ENCODE measurements around the gene FAM32A.

FAM32A gene

DNA sequence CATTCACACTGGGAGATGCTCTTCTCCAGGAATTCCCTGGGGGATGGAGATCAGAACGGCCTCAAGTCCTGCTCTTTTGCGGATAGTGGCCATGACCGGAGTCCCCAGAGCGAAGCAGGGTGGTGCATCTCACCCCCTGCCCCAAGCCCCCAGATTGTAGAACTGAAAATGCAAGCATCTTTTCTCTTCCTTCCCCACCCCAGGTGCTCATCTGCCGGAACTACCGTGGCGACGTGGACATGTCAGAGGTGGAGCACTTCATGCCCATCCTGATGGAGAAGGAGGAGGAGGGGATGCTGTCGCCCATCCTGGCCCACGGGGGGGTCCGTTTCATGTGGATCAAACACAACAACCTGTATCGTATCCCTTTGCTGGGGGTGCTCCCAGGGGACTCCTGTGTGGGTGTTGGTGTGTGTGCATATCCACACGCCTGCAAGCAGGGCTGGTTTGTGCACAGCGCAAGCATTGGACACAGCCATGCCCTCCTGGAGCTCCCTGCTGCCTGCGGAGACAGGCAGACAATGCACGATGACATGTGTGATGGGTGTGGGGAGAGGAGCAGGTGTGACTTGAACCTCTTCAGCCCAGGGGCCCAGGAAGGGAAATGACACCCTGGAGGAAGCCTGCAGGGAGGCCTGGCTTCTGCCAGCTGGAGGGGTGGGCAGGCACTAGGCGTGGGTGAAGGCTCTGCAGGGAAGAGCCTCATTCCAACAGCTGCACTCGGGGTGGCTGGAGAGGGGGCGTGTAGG, 18.2 kb downstream of the FAM32A start:
- DNase-seq: no peak

DNA sequence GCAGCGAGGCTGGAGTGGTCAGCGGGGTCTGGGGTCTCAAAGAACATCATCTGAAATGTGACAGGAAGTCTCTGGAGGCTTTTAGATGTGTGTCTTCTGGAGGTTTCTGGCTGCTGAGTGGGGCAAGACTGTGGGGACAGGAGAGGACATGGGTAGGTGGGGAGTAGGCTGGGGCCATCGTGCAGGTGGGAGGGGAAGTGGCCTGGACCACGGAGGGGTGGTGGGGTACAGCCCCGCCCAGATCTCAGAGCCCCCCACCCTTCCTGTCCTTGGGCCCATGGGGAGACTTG, 18.7 kb downstream of the FAM32A start:
- DNase-seq: no peak

DNA sequence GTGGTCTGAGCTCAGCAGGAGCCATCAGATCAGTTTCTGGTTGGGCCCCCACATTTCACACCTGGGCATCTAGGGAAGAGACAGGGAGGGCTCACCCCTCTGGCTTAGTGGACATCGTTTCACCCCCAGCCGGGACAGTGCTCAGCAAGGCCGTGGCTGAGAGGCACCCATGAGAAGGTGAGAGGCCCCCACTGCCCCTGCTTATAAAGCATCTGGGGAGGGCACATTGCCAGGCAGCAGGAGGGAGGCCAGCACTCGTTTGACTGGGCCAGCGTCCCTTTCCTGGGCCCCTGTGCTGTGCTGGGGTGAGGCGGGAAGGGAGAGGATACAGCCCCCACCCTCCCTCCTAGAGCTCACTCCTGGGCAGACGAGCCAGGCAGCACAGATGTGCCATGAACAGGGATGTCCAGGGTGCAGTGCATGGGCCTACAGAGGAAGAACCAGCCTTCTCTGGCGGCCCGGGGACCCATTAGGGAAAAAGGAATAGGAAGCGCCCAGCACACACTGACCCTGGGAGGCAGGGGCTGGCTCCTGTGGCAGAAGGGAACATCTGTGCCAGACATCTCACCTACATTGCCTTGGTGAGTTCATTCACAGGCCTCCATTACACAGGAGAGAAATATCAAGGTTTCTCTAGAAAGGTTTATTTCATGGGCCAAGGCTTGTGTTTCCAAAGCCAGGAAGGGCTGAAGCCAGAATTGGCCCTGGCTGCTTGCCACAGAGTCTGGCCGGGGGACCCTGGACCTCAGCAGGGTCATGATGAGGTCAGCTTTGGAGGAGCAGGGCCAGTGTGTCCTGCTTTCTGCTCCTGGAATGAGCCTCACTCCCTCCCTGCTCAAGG, 20.2 kb downstream of the FAM32A start:
- DNase-seq: no peak

DNA sequence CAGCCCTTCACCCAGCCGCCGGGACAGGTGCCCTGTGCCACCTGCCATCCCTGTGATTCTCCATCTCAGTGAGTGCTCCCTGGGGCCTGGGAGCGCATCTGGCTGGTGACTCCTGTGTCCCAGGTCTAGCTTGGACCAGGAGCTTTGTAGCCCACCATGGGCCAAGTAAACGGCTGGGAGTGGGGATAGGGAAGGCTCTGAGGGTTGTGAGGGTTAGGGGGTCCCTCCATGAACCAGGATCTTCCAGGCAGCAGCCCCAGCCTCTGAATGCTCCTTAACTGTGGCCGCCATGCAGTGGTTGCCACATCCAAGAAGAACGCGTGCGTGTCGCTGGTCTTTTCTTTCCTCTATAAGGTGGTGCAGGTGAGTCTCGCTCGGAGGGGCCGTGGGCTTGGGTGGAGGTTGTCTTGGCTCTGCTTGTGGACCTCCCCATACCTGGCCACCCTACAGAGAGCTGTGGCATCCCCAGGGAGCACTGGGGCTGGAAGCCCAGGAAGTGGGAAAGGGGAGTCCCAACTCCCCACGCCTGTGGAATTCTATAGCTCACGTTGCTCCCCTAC, 20.9 kb downstream of the FAM32A start:
- DNase-seq: no peak

DNA sequence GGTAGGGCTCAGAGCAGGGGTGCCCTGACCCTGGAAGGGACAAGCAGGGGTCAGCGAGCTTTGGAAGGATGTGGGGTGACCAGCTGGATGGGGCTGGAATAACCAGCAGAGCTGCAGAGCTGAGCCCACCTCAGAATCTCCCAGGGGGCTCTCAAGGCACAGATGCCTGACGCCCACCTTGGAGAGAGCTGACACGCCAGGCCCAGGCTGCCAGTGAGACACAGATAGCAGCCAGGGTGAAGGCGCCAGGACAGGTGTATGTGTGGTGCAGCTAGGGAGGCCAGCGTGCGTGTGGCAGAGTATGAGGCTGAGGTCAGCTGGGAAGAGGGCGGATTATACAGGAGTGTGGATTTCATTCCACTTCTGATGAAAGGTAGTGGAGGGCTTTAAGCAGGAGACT, 21.4 kb downstream of the FAM32A start:
- no peak for DNase-seq

DNA sequence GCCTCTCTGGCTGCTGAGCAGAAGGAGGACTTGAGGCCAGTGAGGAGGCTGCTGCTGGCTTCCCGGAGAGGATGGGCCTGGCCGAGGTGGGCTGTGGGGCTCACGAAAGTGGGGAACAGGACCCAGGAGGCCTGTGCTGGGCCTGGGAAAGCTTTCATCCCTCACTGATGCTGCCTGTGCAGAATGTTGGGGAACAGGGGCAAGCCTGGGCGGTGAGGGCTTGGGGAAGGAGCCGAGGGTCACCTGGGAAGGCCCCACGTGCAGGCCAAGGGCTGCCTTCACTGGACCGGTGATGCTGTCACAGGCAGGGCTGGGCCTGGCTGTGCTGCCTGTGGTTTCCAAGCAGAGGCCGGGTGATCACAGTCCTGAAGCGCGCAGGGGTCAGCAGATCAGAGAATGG, 21.9 kb downstream of the FAM32A start:
- no peak for DNase-seq

DNA sequence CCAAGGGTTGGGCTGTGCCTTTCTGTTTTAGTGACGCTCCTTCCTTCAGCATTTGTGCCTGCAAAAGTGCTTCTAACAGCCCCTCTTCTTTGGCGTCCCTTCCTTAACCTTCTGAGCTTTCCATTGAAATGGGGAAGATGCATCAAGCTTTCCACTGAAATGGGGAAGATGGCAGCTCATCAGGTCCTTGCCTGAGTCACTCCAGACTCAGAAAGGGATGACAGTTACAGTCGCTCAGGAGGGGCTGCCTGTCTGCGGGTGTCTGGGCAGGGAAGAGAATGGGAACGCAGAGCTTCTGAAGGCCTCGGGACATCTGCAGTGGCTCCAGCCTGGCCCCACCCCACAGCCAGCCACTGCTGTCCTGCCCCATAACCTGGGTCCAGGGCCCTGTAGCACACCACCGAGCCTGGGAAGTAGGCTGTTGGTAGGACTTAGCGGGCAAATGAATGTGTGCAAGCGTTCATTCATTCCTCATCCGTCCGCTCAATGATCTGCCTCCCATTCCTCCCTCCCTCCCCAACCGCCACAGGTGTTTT, 22.3 kb downstream of the FAM32A start:
- peak; percentile 7 for DNase-seq

DNA sequence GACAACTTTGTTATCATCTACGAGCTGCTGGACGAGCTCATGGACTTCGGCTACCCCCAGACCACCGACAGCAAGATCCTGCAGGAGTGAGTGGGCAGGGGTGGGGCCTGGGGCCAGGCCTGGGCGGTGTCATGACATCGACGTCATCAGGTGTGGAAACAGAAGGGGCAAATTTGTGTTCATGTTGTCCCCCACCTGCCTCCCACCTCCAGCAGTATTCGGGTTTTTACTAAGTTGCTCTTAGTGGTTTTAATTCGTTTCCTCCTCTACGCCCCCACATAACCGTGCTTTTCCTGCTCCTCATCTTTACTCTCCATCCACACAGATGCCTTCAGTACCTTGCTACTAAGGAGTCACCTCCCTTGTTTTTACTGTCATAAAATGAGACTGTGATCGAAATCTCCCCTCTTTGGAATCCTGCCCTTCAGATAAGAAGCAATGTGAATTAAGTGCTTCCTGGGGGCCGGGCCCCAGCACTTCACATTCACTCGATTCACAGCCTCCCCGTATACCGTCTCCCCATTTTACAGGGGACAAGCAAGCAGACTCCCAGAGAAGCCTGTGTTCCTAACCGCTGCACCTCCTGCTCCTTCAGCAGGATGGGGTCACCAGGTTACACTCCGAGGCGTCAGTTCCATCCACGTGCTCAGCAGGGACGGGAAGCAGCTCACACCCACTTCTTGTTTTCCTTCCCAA, 23.0 kb downstream of the FAM32A start:
- no peak for DNase-seq

DNA sequence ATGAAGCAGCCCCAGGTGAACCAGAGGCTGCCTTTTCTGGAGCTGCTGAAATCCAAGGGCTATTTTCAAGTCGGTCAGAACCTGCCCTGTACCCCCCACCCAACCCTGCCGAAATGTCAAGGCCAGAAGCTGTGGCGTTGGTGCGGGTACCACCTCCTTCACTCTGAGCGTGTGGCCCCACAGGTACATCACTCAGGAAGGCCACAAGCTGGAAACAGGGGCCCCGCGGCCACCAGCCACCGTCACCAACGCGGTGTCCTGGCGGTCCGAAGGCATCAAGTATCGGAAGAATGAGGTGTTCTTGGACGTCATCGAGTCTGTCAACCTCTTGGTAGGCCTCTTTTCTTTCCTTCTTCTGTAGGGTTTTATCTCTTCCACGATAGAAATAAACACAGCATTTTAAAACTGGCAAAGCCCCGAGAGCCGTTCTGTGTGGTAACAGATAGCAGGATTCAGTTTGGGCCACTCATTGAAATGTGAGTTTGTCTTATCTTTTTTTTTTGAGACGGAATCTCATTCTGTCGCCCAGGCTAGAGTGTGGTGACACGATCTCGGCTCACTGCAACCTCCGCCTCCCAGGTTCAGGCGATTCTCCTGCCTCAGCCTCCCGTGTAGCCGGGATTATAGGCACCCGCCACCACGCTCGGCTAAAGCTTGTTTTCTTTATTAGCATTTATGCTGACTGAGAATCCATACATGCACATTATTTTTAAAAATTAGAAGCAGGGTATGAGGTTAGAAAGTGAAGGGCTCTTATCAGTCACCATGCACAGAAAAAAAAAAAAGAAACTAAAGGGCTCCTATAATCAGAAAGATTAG, 23.8 kb downstream of the FAM32A start:
- DNase-seq: no peak

DNA sequence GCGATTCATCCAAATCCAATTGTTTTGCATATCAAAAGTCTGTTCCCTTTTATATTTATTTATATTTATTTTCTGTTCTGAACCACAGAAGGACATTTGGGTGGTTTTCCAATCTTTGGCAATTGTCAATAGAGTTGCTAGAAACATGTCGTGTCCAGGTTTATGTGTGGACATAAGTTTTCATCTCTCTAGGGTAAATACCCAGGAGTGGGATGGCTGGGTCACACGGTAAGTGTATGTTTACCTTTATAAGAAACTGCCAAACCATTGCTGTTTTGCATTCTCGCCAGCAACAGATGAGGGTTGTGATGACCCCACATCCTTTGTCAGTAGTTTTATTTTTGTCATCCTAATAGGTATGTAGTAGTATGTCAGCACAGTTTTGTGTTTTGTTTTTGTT, 25.0 kb downstream of the FAM32A start:
- DNase-seq: no peak

DNA sequence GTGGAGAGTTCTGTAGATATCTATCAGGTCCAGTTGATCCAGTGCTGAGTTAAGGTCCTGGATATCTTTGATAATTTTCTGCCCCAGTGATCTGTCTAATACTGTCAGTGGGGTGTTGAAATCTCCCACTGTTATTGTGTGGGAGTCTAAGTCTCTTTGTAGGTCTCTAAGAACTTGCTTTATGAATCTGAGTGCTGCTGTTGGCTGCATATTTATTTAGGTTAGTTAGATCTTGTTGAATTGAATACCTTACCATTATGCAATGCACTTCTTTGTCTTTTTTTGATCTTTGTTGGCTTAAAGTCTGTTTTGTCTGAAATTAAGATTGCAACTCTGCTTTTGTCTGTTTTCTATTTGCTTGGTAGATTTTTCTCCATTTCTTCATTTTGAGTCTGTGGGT, 27.9 kb downstream of the FAM32A start:
- no peak for DNase-seq

DNA sequence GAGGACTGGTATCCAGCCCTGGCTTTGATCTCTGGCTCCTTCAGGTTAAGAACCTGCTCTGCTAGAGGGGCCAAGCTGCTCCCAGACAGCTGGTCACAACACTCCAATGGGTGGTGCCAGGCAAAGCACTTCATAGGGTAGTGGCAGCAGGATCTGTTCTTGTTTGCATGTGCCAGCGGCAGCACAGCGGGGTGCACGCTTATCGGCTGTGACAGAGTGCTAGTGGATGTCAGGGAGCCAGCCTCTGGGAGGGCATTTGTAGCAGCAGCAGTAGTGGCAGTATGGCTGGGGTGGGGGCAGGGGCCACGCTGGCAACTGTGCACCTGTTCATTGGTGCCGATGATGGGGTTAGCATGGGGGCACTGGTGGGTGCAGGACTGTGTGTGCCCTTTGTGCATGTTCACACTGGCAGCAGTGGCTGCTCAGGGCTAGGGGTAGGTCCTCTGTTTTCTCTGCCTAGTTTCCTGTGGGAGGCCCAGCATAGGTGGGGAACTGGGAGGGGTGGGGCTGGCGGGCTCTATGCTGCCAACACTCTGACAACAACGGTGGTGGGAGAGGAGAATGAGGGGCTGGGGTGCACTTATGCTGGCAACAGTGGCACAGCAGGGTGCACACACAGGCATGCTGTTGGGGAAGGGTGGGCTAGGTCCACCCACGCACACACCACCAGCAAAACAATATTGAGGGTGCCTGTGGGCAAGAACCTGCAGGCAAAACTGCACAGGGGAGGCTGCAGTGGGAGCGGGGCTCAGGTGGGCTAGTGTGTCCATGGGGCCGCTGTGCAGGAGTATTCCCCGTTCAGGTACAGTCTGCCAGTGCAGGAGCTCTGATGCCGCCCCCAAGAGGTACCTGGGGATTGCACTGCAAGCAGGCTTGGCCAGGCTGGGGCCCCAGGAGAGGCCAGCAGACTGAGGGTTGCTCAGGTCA, 31.8 kb downstream of the FAM32A start:
- no peak for DNase-seq

DNA sequence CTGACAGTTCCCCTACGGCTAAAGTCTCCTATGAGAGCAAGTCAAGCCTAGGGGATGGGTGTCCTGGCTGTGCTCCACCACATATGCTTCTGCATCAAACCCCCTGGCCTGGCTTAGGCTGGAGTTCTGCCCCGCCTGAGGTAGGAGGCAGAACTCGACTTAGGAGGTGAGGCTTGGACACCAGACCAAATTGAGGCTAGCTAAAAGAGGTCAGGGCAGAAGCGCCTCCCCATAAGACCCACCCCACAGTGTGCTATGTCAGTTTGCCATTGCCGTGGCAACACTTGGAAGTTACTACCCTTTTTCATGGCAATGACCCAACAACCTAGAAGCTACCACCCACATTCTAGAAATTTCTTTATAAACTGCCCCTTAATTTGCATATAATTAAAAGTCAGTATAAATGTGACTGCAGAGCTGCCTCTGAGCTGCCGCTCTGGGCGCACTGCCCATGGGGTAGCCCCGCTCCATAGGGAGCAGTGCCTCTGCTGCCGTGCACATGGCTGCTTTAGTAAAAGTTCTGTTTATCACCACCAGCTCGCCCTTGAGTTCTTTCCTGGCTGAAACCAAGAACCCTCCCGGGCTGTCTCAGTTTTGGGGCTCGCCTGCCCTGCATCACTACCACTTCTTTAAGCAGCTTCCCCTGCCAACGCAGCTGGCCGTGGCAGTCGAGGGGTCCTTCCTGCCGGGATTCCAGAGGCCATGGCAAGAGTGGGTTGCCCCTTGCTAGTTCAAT, 32.7 kb downstream of the FAM32A start:
- DNase-seq: no peak

DNA sequence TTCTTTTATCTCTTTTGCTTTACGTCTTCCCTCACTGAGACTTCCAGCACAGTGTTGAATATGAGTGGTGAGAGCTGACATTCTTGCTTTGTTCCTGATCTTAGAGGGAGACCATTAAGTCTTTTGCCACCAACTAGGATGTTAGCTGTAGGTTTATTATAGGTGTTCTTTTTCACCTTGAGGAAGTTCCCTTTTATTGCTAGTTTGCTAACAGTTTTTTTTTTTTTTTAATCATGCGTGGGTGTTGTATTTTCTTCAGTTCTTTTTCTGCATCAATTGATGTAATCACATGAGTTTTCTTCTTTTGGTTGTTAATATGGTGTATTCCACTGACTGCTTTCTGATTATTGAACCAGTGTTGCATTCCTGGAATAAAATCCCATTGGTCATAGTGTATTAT, 33.6 kb downstream of the FAM32A start:
- DNase-seq: no peak

DNA sequence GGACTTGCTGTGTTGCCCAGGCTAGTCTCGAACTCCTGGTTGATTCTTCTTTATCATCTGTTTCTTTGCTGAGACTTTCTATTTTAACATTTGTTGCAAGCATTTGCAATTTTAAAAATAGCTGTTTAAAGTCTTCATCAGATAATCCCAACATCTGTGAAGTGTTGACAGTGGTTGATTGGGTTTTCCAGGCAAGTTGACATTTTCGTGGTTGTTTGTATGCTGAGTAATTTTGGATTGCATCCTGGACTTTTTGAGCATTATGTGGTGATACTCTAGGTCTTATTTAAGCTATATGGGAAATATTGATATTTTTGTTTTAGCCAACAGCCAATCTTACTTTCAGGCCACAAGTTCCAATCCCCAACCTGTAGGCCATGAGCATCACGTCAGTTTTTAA, 37.6 kb downstream of the FAM32A start:
- no peak for DNase-seq

DNA sequence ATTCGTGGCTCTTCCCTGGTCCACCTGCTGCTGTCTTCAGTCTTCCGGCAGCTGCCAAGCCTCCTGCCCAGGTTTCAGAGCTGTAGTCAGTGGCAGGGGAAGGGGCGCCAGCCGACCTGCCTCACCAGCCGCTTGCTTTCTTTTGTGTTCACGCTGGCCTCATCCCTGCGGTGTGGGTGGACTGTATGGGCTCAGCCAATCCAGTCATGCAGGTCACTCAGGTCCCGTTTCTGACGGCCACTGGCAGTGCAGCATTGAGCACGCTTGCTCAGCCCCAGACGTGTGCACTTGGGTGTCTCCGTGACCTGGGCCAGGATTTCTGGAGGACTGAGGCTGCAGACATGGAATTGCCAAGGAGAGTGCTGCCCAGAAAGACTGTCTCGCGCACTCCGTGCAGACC, 38.5 kb downstream of the FAM32A start:
- no peak for DNase-seq

DNA sequence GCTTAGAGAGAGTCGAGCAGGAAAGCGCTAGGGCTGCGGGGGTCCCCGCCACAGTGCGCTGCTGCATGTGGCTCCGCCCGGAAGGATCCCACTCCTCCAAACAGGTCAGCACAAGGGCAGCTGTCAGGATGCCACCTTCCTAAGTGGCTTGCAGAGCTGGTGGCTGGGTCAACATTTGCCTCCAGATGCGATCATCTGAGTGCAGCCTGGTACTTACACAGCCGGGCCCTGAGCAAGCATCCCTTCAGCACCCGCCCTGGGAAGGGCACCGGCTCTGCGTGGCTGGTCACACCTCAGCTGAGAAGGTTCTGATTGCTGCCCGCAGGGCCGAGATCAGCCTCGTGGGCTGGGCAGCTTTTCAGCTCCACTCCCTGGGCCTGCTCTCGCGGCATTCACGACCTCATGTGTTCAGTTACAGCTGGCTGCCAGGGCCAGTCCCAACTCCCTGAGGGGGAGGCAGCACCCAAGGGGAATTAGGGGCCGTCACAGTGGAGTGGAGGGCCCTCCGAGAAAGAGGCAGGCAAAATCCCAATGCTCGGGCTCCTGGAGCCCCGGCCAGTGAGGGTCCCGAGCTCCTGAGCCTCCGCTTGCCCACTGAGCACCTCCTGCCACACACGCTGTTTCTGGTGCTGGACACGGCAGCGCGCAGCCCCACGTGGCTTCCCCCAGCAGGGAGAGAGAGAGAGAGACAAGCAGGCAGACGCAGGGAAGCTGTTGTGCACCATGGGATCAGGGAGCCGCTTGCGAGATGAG, 39.3 kb downstream of the FAM32A start:
- DNase-seq: no peak

DNA sequence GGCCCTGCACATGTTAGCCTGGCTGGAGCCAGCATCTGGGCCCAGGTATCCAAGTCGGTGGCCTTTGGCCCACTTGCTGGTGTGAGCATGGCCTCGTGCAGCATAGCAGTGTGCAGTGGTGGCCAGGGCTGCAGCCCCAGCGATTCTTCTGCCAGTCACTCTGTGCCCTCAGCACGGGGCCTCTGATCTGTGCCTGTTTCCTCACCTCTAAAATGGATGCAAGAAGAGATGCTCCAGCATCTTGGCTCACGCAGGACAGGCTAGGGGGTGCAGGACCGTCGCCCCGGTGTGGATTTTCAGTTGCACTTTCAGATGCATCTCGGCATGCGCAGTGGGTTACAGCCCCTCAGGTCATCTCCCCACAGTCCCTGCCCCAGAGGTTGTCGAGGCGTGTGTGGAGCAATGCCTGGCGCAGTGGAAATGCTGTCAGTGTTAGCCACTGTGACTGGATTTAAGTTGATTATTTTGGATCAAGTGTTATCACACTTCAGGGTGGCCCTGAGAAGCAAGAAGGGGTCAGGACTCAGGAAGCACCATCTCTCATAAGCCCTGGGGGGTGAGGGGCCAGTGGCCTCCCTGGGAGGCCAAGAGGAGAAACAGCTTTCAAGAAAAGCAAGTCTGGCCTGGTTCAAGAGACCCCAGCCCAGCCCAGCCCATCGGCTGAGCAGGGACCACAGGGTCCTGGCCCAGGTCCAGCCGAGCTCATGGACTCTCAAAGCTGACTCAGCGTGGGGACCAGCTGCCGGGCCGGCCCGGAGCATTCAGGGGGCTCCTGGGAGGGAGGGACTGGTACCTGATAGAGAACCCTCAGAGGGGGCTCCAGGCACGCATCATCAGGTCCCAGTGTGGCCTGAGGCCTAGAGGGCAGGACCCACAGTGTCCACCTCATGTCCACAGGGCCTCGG, 40.3 kb downstream of the FAM32A start:
- no peak for DNase-seq

DNA sequence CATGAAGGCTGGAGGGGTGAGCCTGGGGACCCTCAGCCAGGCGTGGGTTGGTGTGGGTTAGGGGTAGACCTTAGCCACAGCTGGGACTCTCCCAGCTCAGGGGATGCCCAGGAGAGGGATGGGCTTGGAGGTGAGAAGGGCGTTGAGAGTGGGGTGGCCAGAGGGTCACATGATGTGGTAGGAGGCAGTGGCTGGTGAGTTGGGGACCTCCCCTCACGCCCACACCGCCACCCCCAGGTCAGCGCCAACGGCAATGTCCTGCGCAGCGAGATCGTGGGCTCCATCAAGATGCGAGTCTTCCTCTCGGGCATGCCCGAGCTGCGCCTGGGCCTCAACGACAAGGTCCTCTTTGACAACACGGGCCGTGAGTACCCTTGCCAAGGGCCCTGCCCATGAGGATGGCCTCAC, 41.0 kb downstream of the FAM32A start:
- DNase-seq: no peak

All from suppressor macrophage treated with lipopolysaccharide for 4 hours (primary cell).